ENCODE measurements around the gene LGR6. TPM values are rescaled to one million over a fixed set of nuclear protein-coding genes. Genes with fewer than 3 reads are reported as not detected.

Gene LGR6
- total and polyA plus RNA-seq, 2 of the 8 experiments (the other 6 are each of a cell fraction or from before 2014, with no cell fraction given) = 0.50 to 1.0 TPM

DNA sequence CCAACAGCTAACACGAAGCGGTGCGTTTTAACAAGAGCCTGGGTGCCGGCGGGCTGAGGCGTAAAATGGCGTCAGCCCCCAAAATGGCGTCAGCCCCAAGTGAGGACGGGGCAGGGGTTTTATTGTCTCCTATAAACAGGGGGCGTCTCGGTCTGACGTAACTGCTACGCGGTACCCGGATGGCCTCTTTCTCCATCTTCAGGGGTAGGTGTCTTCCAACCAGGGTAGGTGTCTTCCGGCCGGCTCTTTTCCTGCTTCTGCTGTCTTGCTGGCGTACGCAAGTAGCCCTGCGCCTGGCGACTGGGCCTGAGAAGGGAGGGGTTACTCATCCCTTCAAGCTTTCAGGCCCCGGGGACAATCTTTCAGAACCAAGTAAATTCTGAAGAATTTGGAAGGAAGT is 45.3 kb downstream of the LGR6 start:
- ChIA-PET CTCF (ENCODE audit: partially characterized antibody) (interaction anchor here (0.7 to 17.3 kb wide), 9 partner anchors 9 to 391 kb away, joined by 3 to 249 read pairs (median 4); partner anchors contain the start of gene LGR6), POLR2A (ENCODE audit: partially characterized antibody) (interaction anchor here (0.7 kb wide), 2 partner anchors 481 to 573 kb away, joined by 3 read pairs; no protein-coding TSS in a partner anchor)
- Histone ChIP-seq H2BK120ac (replicated peaks; ENCODE audit: low read depth, low read length) (no peak overlapping the region), H3K23ac (ENCODE audit: insufficient read length) (no peak overlapping the region), H3K56ac (replicated peaks; ENCODE audit: insufficient read length, low read depth, low read length) (no peak overlapping the region), H3K27me3 (replicated peaks in 1 of 4; ENCODE audit: control insufficient read depth in 3 of 4, extremely low read depth in 1 of 4, insufficient read depth in 3 of 4, low read length in 3 of 4) (no peaks in the 10 kb centered on the region), H4K20me1 (replicated peaks in 1 of 2; ENCODE audit: control insufficient read depth in 1 of 2, insufficient read depth in 2 of 2, low read length in 2 of 2) (no peaks in the 10 kb centered on the region), H2BK15ac (ENCODE audit: low read length) (no peak overlapping the region), H2AK5ac (ENCODE audit: low read depth, low read length) (no peak overlapping the region), H3K18ac (ENCODE audit: extremely low read depth, low read length) (no peak overlapping the region), H3K4me1 (replicated peaks in 1 of 4; ENCODE audit: control insufficient read depth in 3 of 4, insufficient read depth in 4 of 4, low read length in 3 of 4) (peaks cover 0 to 18% (median 10%) of the 10 kb centered on the region in 4 experiments; a peak in 6 of 7 replicates), H2BK20ac (ENCODE audit: low read length) (no peak overlapping the region), H3K23me2 (ENCODE audit: low read depth, low read length) (peaks cover 2% of the 10 kb centered on the region; the same call in 1 of the 2 replicates), H3K14ac (ENCODE audit: insufficient read length) (no peak overlapping the region), H2AFZ (ENCODE audit: low read length) (no peak overlapping the region), H3K79me2 (ENCODE audit: control insufficient read depth in 1 of 2, insufficient read depth in 2 of 2, low read length in 2 of 2) (no peaks in the 10 kb centered on the region), H2BK5ac (ENCODE audit: low read depth, low read length) (no peak overlapping the region; the same call in 1 of the 2 replicates), H3K4me3 (ENCODE audit: extremely low read depth in 1 of 4, insufficient read depth in 2 of 4, low read depth in 3 of 4, low read length in 4 of 4) (no peak overlapping the region), H3K79me1 (ENCODE audit: low read depth, low read length) (no peaks in the 10 kb centered on the region), H2BK12ac (ENCODE audit: low read depth, low read length) (no peak overlapping the region), H3K27ac (ENCODE audit: low read depth, low read length) (no peak overlapping the region), H3K36me3 (ENCODE audit: control insufficient read depth in 2 of 4, insufficient read depth in 4 of 4, low read length in 3 of 4) (no peaks in the 10 kb centered on the region), H3K4ac (replicated peaks; ENCODE audit: insufficient read length, low read depth, low read length) (no peak overlapping the region), H3K4me2 (ENCODE audit: insufficient read depth in 1 of 2, low read depth in 2 of 2, low read length in 2 of 2) (no peak overlapping the region), H4K91ac (replicated peaks; ENCODE audit: insufficient read length, low read length) (no peak overlapping the region), H4K8ac (ENCODE audit: extremely low read depth, insufficient read depth, low read length) (no peak overlapping the region; the same call in 1 of the 2 replicates), H3K9ac (replicated peaks in 1 of 4; ENCODE audit: extremely low read depth in 1 of 4, low read depth in 3 of 4, low read length in 3 of 4) (no peak overlapping the region), H3K9me3 (ENCODE audit: insufficient read depth in 2 of 2, low read depth in 1 of 2, low read length in 1 of 2) (no peaks in the 10 kb centered on the region), H4K5ac (ENCODE audit: insufficient read length, low read depth, low read length) (no peak overlapping the region)
- 91% methylated on average over 22 of the region's 22 CpGs; no CpG with 5 or more reads in 1 of the 2 experiments for WGBS, 2 experiments (ENCODE audit: extremely low coverage in 1 of 2, insufficient coverage in 1 of 2, insufficient read length in 1 of 2, insufficient replicate concordance in 2 of 2, low coverage in 1 of 2, low lambda C conversion rate in 2 of 2, missing lambda C conversion rate in 1 of 2)
- FAIRE-seq = no peak
- DNase-seq (ENCODE audit: low read depth in 1 of 2, low spot score in 2 of 2) = peak in 1 of 2 experiments; percentile 43
- TF ChIP-seq GABPA (IDR thresholded peaks at IDR 0.05; ENCODE audit: borderline replicate concordance, insufficient read depth, low read length) = no peak
- TF ChIP-seq, protein P1, sequence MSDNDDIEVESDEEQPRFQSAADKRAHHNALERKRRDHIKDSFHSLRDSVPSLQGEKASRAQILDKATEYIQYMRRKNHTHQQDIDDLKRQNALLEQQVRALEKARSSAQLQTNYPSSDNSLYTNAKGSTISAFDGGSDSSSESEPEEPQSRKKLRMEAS (IDR thresholded peaks at IDR 0.05) = no peak
- no peak for TF ChIP-seq KDM4A (IDR thresholded peaks at IDR 0.05; ENCODE audit: low read depth, low read length, severe bottlenecking)
- peak; percentile 87 for TF ChIP-seq YY1 (IDR thresholded peaks at IDR 0.05; ENCODE audit: low read depth, low read length)
- no peak for TF ChIP-seq SIX5 (IDR thresholded peaks at IDR 0.05; ENCODE audit: low read depth, low read length)
- TF ChIP-seq ZNF274 (IDR thresholded peaks at IDR 0.05; ENCODE audit: borderline replicate concordance, extremely low read depth, low read length) = no peak
- TF ChIP-seq CBX8 (IDR thresholded peaks at IDR 0.05; ENCODE audit: borderline replicate concordance, low read depth, low read length) = no peak
